NCI-H82 treated with DMSO at 0.1 percent for 48 hours (cell line): ENCODE data around the gene PPP4R3C.
"Not testable (repeated sequence)": the region's sequence is repeated elsewhere in the genome, so short reads cannot be mapped to it uniquely, and the experiment has no call there.

Experiments
- DNase-seq: peaks from one replicate; lab custom pipeline; 2025; ENCODE audit not compliant: unreplicated experiment; lab: John Stamatoyannopoulos, UW

PPP4R3C gene

GRCh38 chrX:27463187-27463586 is at the start of gene PPP4R3C:
PPP4R3C (minus strand) TSS chrX:27463341; CDS start chrX:27463296, 45 bp downstream.
- DNase-seq, result no peak

DNA sequence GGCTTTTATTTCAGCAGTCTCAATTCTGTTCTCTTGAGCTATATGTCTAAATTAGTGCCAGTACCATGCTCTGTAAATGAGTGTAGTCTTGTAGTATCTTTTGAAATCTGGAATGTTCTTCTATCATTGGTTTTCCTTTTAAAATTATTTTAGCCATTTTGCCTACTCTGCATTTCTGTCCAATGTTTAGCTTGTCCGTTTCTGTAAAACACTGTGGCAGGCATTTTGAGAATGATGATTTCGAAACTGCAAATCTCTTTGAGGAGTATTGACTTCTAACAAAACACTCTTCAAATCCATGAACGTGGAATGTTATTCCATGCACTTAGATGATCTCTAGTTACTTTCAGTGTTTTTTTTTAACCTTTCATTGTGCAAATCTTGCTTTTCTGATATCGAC is 28.3 kb upstream of the PPP4R3C start:
- DNase-seq, result no peak

GRCh38 chrX:27466051-27466450 is 2.9 kb upstream of the PPP4R3C start:
- DNase-seq, result no peak

GRCh38 chrX:27465036-27465435 is 1.9 kb upstream of the PPP4R3C start:
- DNase-seq, result no peak

GRCh38 chrX:27459129-27459528 is 4.0 kb downstream of the PPP4R3C start:
- not testable (repeated sequence) for DNase-seq

- not testable (repeated sequence) for DNase-seq
These were observed 4.6 kb downstream of the PPP4R3C start for GRCh38 chrX:27458544-27458943.

- DNase-seq, result no peak
These were observed 11.8 kb downstream of the PPP4R3C start for GRCh38 chrX:27451324-27451723.

DNA sequence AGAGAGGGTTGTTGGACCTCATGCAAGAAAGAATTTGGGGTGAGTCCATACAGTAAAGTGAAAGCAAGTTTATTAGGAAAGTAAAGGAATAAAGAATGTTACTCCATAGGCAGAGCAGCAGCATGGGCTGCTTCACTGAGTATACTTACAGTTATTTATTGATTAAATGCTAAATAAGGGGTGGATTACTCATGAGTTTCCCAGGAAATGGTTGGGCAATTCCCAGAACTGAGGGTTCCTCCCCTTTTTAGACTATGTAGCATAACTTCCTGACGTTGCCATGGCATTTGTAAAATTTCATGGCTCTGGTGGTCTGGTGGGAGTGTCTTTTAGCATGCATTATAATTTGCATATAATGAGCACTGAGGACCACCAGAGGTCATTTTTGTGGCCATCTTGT is 16.7 kb downstream of the PPP4R3C start:
- DNase-seq, result no peak

DNA sequence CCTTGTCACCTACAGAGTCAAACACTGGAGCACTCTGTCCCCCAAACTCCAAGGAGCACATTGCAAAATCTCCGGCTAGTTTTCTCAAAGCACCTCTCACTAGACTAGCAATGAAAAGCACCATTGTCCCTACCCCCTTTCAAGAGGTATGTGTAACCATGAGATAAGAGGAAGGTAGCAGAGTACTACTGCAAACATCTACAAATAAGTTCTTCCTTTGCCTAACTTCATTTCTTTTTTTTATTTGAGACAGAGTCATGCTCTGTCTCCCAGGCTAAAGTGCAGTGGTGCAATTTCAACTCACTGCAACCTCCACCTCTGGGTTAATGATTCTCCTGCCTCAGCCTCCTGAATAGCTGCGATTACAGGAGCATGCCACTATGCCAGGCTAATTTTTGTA is 17.7 kb downstream of the PPP4R3C start:
- DNase-seq, result no peak

DNA sequence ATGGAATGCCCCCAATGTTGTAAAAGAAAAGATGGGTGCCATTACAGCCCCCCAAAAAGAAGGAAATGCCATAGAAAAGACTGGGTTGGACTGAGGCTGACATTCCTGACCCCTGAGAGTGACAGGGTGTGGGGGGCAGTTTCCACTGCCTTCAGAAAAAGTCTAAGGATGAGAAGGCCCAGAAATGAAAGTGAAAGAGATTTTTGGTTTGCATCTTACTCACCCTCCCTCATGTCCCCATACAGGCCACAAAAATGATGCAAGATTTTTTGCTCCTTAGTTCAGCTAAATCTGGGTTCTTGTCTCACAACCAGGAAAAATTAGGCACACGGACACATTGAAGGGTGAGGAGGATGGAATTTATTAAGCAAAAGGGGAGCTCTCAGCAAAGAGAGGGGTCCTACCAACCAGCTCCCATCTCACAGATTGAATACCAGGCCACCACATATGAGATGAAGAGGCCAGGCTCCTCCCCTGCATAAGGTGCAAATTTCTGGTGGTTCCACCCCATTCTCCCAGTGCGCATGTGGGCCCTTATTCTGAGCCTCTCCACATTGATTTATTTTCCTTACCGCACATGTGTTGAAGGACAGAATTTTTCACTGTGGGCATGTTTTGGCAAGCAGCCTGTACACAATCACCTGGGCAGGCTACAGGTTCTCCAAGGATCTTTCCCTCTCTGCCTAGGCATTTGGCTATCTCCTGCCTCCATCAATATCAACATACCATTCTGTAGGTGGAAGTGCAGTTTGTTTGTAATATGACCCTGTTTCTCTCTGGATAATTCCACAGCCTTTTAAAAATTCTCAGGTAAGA is 18.8 kb downstream of the PPP4R3C start:
- DNase-seq, result no peak

GRCh38 chrX:27442392-27442791 is 20.7 kb downstream of the PPP4R3C start:
- not testable (repeated sequence) for DNase-seq

DNA sequence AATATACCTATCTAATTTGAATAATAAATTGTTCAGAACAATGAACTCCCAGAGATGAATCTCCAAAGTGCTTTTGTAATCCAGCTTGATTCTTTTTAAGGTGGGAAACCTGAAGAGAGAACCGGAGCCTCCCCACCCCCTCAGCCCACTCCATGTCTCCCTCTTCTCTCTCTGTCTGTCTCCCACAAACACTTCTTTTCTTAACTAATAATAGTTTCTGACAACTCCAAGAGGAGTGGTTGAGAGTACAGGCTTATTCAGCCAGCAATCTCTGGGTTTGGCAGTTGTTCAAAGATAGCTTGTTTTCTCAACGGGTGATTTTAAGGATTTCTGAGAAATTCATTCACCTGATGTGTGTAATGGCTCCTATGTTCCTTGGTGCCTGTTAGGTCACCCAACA is 23.4 kb downstream of the PPP4R3C start:
- no peak for DNase-seq

DNA sequence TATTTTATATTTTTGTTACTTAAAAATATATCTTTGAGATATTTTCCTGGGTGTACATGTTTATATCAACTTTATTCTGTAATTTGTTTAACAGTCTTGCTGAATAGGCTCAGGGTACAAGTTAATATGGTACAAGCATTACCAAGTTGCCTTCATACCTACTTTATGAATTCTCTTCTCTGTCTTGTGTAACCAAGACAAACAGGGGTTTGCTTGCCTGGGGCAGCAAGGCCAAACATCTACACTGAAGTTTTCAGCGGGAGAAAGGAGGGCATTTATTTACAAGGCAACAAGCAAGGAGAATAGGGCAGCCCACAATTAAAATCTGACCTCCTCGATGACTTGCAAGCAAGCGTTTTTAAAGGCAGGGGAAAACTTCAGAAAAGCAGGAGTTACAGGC is 24.2 kb downstream of the PPP4R3C start:
- no peak for DNase-seq

DNA sequence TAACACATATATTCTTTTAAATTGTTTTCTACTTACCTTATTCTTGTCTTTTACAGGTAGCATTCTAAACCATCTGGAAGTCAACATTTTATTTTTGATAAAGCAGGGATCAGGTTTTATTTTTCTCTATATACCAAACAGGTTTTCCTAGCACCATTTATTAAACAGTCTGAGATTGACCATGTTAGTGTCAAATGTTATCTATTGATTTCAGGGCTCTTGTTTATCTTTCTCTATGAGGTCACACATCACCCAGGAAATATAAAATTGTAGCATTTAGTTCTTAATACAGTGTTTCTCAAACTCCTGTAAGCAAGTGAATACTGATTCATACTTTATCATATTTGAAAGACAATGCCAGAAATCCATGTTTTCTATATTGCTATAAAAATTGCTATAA is 28.1 kb downstream of the PPP4R3C start:
- no peak for DNase-seq
